Measurements from ENCODE around the gene AUTS2. TPM values are rescaled to one million over a fixed set of nuclear protein-coding genes. Genes with fewer than 3 reads are reported as not detected.

The AUTS2 gene
- total RNA-seq, 2 donors from 2014 or later, result 0.53 to 2.2 TPM

DNA sequence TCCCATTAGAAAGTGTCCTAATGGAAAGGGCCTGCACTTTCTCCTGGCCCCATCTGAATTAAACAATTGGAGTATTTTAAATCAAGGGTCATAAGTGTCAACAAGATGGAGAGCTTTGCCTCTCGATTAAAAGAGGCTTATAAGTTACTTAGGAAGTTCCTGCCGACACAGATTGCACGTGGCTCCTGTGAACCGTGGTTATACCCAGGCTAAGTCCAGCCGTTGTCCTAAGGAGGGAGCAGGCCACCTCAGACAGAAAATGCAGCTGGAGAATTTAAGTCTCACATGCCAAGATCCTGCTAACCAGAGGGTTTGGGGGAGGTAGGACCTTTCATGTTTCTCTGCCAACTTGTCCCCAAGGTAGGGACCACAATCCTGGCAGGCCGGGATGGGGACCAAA, 907.2 kb downstream of the AUTS2 start:
- Mint-ChIP-seq H3K9me3 (no peaks in the 10 kb centered on the region), H3K27ac (no peak overlapping the region), H3K36me3 (no peaks in the 10 kb centered on the region)
- ATAC-seq (no peak), DNase-seq (ENCODE audit: low spot score in 2 of 2) (no peak)

DNA sequence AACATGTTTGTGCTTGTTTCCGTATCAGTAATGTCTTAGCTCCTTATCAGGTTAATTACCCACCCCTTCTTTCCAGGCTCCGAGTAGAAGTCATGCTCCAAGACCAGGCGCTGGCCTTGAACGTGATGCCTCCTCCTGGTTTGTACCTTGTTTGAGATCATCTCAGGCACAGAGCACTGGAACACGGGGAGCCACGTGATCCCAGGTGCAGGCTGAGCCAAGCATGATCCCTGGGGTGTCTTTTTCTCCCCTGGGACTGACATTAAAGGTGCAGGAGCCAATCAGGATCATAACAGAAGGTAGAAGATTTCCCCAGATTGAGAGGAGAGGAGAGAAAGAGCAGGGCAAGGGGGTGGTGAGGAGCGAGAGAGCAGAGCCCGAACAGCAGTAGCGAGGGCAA, 907.6 kb downstream of the AUTS2 start:
- ATAC-seq, result no peak
- Mint-ChIP-seq H3K36me3 (no peaks in the 10 kb centered on the region), H3K9me3 (no peaks in the 10 kb centered on the region), H3K27ac (no peak overlapping the region)
- no peak for DNase-seq (ENCODE audit: low spot score in 2 of 2)

DNA sequence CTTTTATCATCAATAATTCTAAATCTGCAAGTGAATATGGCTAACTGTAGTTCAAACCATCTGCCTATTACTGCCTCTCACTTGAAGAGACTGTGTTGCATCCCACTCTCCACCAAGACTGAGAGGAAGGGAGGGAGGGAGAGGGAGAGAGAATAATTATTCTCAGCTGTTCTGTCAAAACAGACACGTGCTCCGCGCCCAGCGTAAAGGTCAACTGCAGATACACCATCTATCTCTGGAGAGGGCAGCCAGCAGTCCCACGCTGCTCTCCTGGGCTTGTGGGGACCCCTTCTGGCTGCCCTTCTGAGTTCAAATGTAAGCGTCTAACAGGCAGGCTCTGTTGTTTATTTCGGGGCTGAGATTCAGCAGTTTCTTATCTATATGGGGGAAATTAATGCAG, 908.2 kb downstream of the AUTS2 start:
- ATAC-seq, result no peak

DNA sequence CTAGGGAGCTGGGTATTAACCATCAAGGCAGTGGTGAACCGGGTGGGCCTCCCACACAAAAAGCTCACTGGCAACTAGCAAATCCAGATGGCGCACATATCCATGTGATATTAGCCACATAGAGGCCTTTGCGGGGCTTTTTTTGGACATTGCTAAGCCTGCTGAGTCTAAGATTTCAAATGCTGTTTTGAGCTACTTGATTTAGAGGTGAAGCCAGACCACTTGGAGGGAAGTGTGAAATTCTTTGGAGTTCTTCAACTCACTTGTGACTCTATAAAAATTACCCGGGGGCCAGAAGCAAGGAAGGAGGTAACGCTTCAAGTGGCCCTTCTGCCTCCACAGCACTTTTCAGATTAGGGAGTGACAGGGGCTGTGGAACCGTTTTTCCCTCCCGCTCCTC, 913.9 kb downstream of the AUTS2 start:
- peaks cover 0 to 4% of the 10 kb centered on the region in 2 donors for H3K9me3 Mint-ChIP-seq
- DNase-seq (ENCODE audit: low spot score in 2 of 2) (no peak), ATAC-seq (no peak)
- no peak overlapping the region for H3K27ac Mint-ChIP-seq
- no peaks in the 10 kb centered on the region for H3K36me3 Mint-ChIP-seq

More for the DNA sequence above, 908.2 kb downstream of the AUTS2 start:
- H3K36me3 Mint-ChIP-seq, result no peaks in the 10 kb centered on the region
- no peaks in the 10 kb centered on the region for H3K9me3 Mint-ChIP-seq
- no peak for DNase-seq (ENCODE audit: low spot score in 2 of 2)
- no peak overlapping the region for H3K27ac Mint-ChIP-seq

DNA sequence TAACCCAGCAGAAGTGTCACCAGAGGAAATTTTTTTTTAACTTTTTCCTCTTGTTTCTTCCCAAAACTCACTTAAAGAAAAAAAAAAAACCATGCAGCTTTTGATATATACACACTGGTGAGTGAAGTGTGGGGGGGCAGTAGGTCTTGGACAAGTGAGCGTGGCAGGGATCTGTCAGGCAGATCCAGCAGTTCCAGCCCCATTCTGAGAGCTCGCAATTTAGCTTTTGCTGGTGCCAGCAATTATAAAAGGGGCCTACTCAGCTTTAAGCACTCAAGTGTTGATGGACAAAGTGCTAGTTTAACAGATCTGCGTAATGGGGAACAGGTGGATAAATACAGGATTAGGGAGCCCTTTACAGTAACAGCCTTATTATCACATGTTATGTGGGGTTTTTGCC, 914.5 kb downstream of the AUTS2 start:
- H3K9me3 Mint-ChIP-seq, result peaks cover 0 to 4% of the 10 kb centered on the region in 2 donors
- ATAC-seq (no peak), DNase-seq (ENCODE audit: low spot score in 2 of 2) (no peak)
- H3K36me3 Mint-ChIP-seq, result no peaks in the 10 kb centered on the region
- H3K27ac Mint-ChIP-seq, result no peak overlapping the region

DNA sequence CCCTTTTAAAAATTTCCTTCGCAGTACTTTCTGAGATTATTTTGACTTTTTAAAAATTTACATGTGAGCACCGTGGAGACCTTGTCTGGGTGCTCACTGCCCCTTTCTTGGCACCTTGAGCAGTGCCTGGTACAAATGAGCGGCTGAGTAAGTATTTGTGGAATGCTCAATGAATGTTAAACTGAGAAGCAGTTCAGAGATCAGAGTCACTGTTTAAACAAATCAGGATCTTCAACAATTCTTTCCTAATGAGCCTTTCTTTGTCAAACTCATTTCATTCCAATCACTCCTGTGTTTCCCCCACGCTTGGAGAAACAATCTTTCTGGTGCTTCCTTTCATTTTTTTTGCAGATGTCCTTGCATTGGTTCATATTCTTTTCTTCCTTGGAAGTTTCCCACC, 922.3 kb downstream of the AUTS2 start:
- Mint-ChIP-seq H3K9me3 (peaks cover 5 to 8% of the 10 kb centered on the region in 2 donors), H3K36me3 (no peaks in the 10 kb centered on the region), H3K27ac (no peak overlapping the region)
- no peak for DNase-seq (ENCODE audit: low spot score in 2 of 2)
- no peak for ATAC-seq

DNA sequence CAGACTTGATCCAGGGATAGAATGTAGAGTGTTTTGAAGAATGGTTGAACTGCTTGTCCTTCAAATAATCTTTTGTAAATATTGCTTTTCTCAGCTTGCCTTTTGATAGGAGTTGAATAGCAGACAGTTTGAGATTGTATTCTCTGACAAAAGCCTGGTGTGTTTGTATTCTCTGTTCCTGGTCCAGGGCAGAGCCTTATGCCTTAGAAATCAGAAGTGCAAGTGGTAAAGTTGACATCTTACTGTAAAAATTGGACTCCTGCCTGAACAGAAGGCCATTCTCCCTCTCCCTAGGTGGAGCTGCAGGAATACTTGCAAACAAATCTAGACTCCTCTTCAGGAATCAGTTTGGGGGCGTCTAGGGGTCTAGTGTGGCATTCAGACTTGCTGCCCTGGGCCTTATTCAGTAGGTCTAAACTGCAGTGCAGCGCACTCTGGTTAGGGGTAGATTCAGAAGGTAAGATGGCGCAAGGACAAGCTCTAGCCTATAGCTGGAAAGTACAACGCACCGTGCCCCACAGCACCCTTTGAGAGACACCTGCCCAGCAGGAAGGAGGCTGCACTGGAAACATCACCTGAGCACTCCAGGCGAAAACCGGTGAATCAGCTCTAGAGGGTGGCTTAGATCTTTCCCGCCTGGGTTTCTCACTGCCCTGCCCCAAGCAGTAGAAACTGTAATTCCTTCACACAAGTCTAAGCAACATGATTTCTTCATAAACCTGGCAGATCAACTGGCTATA, 925.1 kb downstream of the AUTS2 start:
- Mint-ChIP-seq H3K27ac (no peak overlapping the region), H3K36me3 (no peaks in the 10 kb centered on the region), H3K9me3 (peaks cover 12 to 16% of the 10 kb centered on the region in 2 donors)
- no peak for DNase-seq (ENCODE audit: low spot score in 2 of 2)
- no peak for ATAC-seq

DNA sequence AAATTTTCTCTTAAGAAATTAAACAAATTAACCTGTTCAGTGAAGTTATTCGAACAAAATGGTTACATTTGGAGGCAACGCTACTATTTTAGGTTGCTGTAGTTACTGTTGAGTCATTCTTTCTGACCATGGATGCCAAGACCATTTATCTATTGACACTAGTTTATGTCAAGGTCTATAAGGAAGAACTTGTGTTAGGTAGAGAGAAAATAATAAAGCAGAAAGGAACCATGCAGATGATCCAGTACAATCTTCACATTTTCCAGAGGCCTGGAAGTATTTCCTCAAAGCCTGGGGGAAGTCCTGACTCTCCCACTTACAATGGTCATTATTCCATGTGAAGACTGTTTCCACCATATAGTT, 925.7 kb downstream of the AUTS2 start:
- DNase-seq (ENCODE audit: low spot score in 2 of 2), result no peak
- peaks cover 12 to 14% of the 10 kb centered on the region in 2 donors for H3K9me3 Mint-ChIP-seq
- no peaks in the 10 kb centered on the region for H3K36me3 Mint-ChIP-seq
- no peak for ATAC-seq
- no peak overlapping the region for H3K27ac Mint-ChIP-seq

DNA sequence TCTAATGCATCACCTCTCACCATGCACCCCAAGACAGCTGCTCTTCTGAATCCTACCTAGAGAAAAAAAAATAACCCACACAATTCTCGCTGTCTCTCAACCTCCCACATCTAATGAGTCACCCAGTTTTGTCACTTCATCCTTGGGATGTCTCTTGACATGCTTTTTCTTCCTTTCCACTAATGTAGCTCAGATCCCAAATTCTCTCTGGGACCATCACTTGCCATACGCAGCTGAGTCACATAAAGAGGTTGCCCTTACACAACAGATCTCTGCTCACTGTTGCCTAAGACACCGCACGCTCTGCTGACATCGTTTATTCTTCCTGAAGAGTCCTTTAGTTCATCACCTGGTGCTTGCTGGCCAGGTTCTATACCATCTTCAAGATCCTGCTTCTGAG, 927.7 kb downstream of the AUTS2 start:
- no peak for ATAC-seq
- Mint-ChIP-seq H3K36me3 (no peaks in the 10 kb centered on the region), H3K27ac (no peak overlapping the region), H3K9me3 (peaks cover 12% of the 10 kb centered on the region in 2 donors)
- no peak for DNase-seq (ENCODE audit: low spot score in 2 of 2)

DNA sequence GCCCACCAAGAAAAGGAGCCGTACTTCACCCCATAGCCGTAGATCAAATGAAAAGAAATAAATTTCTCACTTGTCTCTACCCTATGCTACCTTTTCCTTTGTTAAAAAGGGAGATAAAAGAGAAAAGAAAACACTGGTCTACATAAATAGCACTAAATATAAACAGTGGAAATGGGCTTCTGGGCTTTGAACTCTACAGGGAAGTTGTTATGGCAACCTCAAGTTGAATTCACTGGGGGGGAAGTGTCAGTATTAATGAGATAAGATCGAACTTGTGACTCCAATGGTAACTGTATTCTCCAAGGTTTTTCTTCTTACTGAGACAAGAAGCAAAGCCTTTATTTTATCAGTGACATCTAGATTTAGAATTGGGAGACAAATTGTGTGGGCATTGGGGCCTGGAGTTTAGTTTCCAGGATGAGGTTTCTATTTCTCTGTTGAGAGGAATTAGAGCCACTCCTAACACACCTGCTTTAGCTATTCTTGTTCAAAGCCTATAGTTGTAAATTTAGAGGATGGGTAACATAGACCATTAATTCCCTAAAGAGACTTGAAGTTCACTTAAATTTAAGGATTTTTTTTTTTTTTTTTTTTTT, 929.3 kb downstream of the AUTS2 start:
- no peak for DNase-seq (ENCODE audit: low spot score in 2 of 2)
- Mint-ChIP-seq H3K36me3 (no peaks in the 10 kb centered on the region), H3K9me3 (peaks cover 12% of the 10 kb centered on the region in 2 donors), H3K27ac (no peak overlapping the region)
- no peak for ATAC-seq

DNA sequence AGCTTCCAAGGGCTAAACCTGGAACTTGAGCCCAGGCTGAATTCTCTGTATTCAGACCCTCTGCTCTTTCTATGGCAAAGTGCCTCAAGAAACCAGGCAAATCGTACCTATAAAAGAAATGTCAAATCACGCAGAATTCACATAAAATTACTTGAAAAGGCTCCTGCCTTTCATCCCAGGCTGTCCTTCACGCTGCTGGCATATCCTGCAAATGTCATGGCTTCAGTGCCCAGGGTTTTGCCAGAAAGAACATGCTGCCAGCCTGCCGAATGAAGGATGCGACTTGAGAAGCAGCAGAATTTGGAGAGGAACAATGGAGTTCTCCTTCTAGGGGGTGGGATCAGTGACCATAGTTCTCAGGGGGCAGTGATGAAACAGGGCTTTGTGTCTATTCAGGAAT, 931.2 kb downstream of the AUTS2 start:
- Mint-ChIP-seq H3K36me3 (no peaks in the 10 kb centered on the region), H3K27ac (no peak overlapping the region), H3K9me3 (peaks cover 12% of the 10 kb centered on the region in 2 donors)
- DNase-seq (ENCODE audit: low spot score in 2 of 2), result no peak
- ATAC-seq, result no peak

DNA sequence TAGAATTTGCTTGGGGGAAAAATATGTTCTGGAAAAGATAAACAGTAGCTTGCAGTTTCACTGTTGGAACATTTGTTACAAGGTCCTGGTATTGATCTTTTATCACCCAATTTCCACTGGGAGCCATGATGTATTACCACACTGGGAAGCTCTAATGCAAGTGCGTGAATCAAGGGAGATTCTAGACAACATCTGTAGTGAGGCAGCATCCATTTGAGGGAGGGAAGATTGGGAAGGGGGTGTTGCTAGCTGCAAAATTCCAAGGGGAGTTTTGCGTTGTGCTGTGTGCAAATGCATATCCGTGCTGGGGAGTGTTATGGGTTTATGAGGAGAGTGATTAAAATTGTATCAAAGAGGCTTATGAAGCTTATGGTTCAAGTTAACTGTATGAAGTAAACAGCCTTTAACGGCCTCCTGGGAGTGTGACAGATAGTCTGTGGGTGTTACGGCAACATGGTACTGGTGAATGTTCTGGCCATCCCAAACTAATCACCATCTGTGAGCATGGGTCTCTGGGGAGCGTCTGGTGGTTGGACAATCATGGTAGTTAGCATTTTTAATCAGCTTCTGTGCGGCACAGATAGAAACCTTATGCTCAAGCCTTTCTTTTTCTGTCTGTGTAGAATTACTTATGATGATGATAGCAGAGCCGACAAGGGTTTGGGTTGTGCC, 931.8 kb downstream of the AUTS2 start:
- peaks cover 12% of the 10 kb centered on the region in 2 donors for H3K9me3 Mint-ChIP-seq
- ATAC-seq (no peak), DNase-seq (ENCODE audit: low spot score in 2 of 2) (no peak)
- H3K27ac Mint-ChIP-seq, result no peak overlapping the region
- no peaks in the 10 kb centered on the region for H3K36me3 Mint-ChIP-seq

DNA sequence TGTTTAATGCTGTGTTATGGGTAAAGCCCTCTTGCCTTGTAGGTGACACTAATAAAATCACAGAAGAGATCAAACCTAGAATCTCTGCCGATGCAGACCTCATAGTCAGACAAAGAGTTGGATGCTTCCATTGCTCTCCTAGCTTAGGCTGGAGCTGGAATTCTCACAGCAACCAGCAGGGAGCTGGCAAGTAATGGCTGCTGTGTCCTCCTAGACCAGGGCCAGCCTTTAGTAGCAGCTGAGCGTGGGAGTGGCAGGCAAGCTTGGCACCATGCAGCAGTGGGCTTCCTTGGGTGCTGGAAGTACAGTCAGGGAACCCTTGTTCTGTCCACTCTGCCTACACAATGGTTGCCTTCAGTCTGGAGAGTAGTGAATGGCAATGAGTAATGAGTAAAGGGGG, 935.3 kb downstream of the AUTS2 start:
- no peaks in the 10 kb centered on the region for H3K36me3 Mint-ChIP-seq
- no peaks in the 10 kb centered on the region for H3K9me3 Mint-ChIP-seq
- DNase-seq (ENCODE audit: low spot score in 2 of 2) (no peak), ATAC-seq (no peak)
- no peak overlapping the region for H3K27ac Mint-ChIP-seq

DNA sequence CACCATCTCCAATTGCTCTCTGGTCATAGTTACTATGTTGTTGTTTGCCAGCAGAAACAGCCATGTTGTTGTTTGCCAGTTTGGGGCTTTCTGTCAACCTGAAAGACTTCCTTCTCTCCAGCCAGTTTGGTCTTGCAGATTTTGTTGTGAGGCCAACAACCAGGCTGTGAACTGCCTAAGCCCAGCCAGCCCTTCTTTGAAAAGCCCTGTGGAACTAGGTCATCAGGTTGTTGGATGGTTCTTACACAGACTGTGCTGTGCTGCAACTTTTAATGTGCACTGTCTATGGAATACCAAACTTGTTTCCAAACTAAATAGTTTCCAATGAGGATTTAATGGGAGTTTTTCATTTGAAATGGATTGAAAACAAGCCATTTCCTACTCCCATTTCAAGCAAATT, 940.9 kb downstream of the AUTS2 start:
- Mint-ChIP-seq H3K27ac (no peak overlapping the region), H3K36me3 (peaks cover 0 to 4% of the 10 kb centered on the region in 2 donors)
- no peak for ATAC-seq

DNA sequence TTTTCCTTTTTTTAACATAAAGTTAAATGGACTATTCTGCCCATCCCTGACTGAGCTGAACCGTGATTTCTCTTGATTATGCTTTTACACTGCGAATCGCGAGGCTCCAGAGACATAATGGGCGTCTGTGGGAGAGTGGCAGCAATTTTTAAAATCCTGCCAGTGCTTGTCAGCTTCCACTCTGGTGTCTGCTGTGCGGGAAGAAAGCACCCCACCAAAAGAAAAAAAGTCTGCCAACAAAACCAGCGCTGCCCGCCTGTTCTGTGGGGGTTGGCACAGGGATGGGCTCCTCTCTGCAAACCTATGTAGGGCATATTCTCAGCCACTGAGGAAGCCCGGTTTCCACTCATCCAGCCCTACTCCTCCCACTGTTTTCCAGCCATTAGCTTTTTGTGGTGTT, 941.3 kb downstream of the AUTS2 start:
- ATAC-seq (no peak), DNase-seq (ENCODE audit: low spot score in 2 of 2) (no peak)
- Mint-ChIP-seq H3K9me3 (peaks cover 0 to 5% of the 10 kb centered on the region in 2 donors), H3K27ac (no peak overlapping the region), H3K36me3 (peaks cover 0 to 4% of the 10 kb centered on the region in 2 donors)

More for the DNA sequence above, 940.9 kb downstream of the AUTS2 start:
- no peak for DNase-seq (ENCODE audit: low spot score in 2 of 2)
- peaks cover 0 to 5% of the 10 kb centered on the region in 2 donors for H3K9me3 Mint-ChIP-seq

DNA sequence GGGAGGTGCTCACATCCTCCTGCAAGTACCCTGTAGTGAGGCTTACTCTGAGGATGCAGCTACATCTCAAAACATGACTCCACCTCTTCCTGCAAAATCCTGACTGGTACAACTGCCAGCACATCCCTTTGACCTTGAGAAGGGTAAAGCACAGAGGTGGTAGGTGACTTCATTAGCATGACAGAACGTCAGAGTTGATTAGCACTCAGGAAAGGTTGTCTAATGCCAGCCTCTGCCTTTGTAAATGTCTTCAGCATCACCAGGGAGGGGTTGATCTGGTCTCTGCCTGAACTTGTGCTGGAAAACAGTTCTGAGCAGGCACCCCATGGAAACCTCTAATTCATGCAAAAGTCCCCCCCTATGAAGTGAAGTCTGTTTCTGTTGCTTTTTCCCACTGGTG, 942.4 kb downstream of the AUTS2 start:
- no peak for ATAC-seq
- no peak for DNase-seq (ENCODE audit: low spot score in 2 of 2)
- no peak overlapping the region for H3K27ac Mint-ChIP-seq
- peaks cover 0 to 7% of the 10 kb centered on the region in 2 donors for H3K9me3 Mint-ChIP-seq
- H3K36me3 Mint-ChIP-seq, result peaks cover 0 to 4% of the 10 kb centered on the region in 2 donors

DNA sequence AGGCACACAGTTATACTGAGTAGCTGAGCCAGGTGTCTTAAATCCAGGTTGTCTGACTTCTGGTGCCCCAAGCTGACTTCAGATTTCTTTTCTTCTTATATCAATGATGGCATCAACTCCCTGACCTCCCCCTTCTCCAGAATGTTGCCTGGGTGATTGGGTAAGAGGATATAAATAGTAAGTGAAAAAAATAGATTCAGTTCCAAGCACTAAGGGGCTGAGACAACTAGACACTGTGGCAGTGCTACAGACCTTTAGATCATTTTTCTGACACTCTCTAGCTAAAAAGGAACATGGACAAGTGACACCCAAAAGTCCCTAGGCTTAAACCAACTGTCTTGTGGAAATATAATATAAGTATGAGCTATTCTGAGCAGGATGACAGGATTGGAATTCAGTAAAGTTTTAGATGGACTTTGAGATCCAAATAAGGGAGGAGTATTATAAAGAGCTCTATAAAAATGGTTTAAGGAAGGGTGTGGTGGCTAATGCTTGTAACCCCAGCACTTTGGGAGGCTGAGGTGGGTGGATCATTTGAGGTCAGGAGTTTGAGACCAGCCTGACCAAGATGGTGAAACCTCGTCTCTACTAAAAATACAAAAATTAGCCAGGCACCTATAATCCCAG, 944.6 kb downstream of the AUTS2 start:
- DNase-seq (ENCODE audit: low spot score in 2 of 2), result no peak
- ATAC-seq, result no peak
- Mint-ChIP-seq H3K36me3 (peaks cover 0 to 4% of the 10 kb centered on the region in 2 donors), H3K9me3 (peaks cover 0 to 8% of the 10 kb centered on the region in 2 donors), H3K27ac (no peak overlapping the region)

Measured in activated naive CD4-positive, alpha-beta T cell treated with anti-CD3 and anti-CD28 coated beads, Interleukin-2, amount 50 U/mL, for 72 hours (primary cell).